PC-3 (cell line): ENCODE results near the gene SMYD1. TPM values are rescaled to one million over a fixed set of nuclear protein-coding genes. Genes with fewer than 3 reads are reported as not detected.

ENCODE experiments used
- ATAC-seq: fragments of 200-7000 bp; cut with Tn5 transposase; 2 replicates; pipeline ENCODE4 v1.9.1; 2020; ENCODE audit warnings: mild to moderate bottlenecking, moderate library complexity
- BruUV-seq: library from RNA; stranded (reverse); fragments of 400-500 nt; replicated peaks from 2 replicates; lab custom pipeline; 2021; lab: Mats Ljungman, UMichigan
- CTCF ChIA-PET: fragments of 300-600 bp; sonication (Branson Sonifier 250); formaldehyde crosslinking; loops from one replicate; lab custom pipeline; 2022; ENCODE audit warnings: antibody characterized with exemption; lab: Charles Lee
- POLR2A ChIA-PET: fragments of 300-600 bp; sonication (Branson Sonifier 250); formaldehyde crosslinking; loops from one replicate; lab custom pipeline; 2022; ENCODE audit warnings: antibody characterized with exemption; ENCODE audit not compliant: unreplicated experiment; lab: Charles Lee
- DNase-seq: peaks from one replicate; pipeline ENCODE4 v3.0.0-alpha.2; 2015
- H2AFZ ChIP-seq: fragments of 300-600 bp; sonication (generic); 2 replicates; pipeline ENCODE4 v1.6.0; 2016; ENCODE audit warnings: antibody characterized with exemption, low read length
- H3F3A ChIP-seq: fragments of 300-600 bp; sonication (generic); one replicate; pipeline ENCODE4 v1.6.0; 2017; ENCODE audit warnings: antibody characterized with exemption, low read length, control low read depth, mild to moderate bottlenecking; ENCODE audit not compliant: unreplicated experiment
- H3K27ac ChIP-seq: fragments of 300-600 bp; sonication (generic); 2 replicates; pipeline ENCODE4 v1.5.1; 2016; ENCODE audit warnings: mild to moderate bottlenecking, low read length
- H3K27me3 ChIP-seq: fragments of 300-600 bp; sonication (generic); 2 replicates; pipeline ENCODE4 v1.6.1; 2016; ENCODE audit warnings: low read length, mixed read lengths
- H3K36me3 ChIP-seq: fragments of 300-600 bp; sonication (generic); 2 replicates; pipeline ENCODE4 v1.6.1; 2016; ENCODE audit warnings: low read depth, mixed run types, low read length, mixed read lengths
- H3K4me1 ChIP-seq: fragments of 300-600 bp; sonication (generic); 2 replicates; pipeline ENCODE4 v1.5.1; 2016; ENCODE audit warnings: low read length; ENCODE audit not compliant: insufficient read depth
- H3K4me2 ChIP-seq: fragments of 300-600 bp; sonication (generic); 2 replicates; pipeline ENCODE4 v1.6.0; 2016; ENCODE audit warnings: low read length
- H3K4me3 ChIP-seq: fragments of 300-600 bp; sonication (generic); 2 replicates; pipeline ENCODE4 v1.5.1; 2016; ENCODE audit warnings: mild to moderate bottlenecking, low read length, mixed read lengths
- H3K79me2 ChIP-seq: fragments of 300-600 bp; sonication (generic); 2 replicates; pipeline ENCODE4 v1.6.1; 2017; ENCODE audit warnings: low read length, mixed read lengths
- H3K9ac ChIP-seq: fragments of 300-600 bp; sonication (generic); 2 replicates; pipeline ENCODE4 v1.6.0; 2016; ENCODE audit warnings: mild to moderate bottlenecking, low read length
- H3K9me2 ChIP-seq: fragments of 300-600 bp; sonication (generic); replicated peaks from 2 replicates; pipeline ENCODE4 v1.6.1; 2016; ENCODE audit warnings: mixed run types, low read length, mixed read lengths
- H3K9me3 ChIP-seq: fragments of 300-600 bp; sonication (generic); 2 replicates; pipeline ENCODE4 v1.6.1; 2016; ENCODE audit warnings: low read length, mixed read lengths
- H4K20me1 ChIP-seq: fragments of 300-600 bp; sonication (generic); 2 replicates; pipeline ENCODE4 v1.6.1; 2016; ENCODE audit warnings: low read length, mixed read lengths
- EZH2 ChIP-seq: fragments of 300-600 bp; sonication (generic); IDR thresholded peaks from one replicate; pipeline ENCODE4 v1.6.1; 2017; ENCODE audit warnings: antibody characterized with exemption, mild to moderate bottlenecking, low read length; ENCODE audit not compliant: unreplicated experiment
- EZH2phosphoT487 ChIP-seq: fragments of 300-600 bp; sonication (generic); IDR thresholded peaks from 2 replicates; pipeline ENCODE4 v1.6.1; 2018; ENCODE audit warnings: mild to moderate bottlenecking, antibody characterized with exemption, low read length, borderline replicate concordance
- intact Hi-C: fragments of 100-400 bp; cut with micrococcal nuclease; formaldehyde crosslinking; loops from 2 replicates; pipeline ENCODE4 v1.9.0; 2023
- total RNA-seq: library from RNA; depleted of rRNA; stranded (reverse); fragments of >200 nt; gene quantifications from 2 replicates; pipeline ENCODE4 v1.2.3, GENCODE V29; 2014
- TF ChIP-seq, protein P1 (sequence below): fragments of 300-600 bp; sonication (generic); conservative IDR thresholded peaks from 2 replicates; pipeline ENCODE4 v1.5.1; 2017; ENCODE audit warnings: antibody characterized with exemption, low read depth, mild to moderate bottlenecking, low read length

The SMYD1 gene
- total RNA-seq, 1 experiment from 2014 or later: not detected

DNA sequence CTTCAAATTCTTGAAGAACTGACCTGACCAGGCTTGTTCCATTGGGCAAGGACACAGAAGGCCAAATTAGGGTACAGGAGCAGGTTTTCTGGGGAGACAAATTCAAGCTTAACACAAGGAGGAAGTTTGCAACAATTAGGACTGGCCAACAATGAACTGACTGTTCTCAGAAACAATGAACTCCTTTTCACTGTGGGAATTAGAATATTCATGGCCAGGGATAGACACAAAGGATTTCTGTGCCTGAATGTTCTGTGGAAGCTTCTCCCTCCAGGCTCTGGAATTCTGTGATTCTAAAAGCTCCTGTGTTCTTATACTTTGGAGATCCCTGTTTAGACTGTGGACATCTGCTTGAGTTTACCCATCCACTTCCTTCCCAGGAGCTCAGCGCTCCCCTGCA is 15.2 kb downstream of the SMYD1 start:
- H3F3A ChIP-seq: no peaks in the 10 kb centered on the region
- CTCF ChIA-PET: interaction anchor here (1.5 kb wide), 1 partner anchor 22 kb away, joined by 6 read pairs; no protein-coding TSS in a partner anchor

DNA sequence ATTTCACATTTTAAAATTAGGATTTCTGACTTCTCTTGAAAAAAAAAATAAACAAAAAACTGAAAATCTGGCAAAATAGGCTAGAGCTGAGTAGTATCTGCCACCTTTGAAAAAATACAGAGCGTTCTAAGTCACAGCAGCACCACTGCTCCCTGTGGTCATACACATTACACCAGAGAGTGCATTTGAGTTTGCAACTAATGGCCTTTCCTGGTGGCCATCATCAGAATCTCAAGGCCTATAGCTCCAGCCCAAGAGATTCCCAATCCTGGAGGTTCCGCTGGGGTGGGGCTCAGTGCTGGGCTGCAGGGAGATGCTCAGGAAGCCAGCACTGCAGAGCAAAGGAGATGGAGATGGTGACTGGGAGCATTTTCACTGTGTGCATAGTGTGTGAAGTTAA is 17.5 kb downstream of the SMYD1 start:
- Histone ChIP-seq H3K36me3 (no peaks in the 10 kb centered on the region), H4K20me1 (no peaks in the 10 kb centered on the region), H3K4me3 (no peak overlapping the region), H3K4me1 (no peaks in the 10 kb centered on the region), H3K9ac (no peak overlapping the region), H3K79me2 (no peaks in the 10 kb centered on the region), H3K9me2 (no peaks in the 10 kb centered on the region), H3K27ac (no peak overlapping the region), H3K4me2 (no peak overlapping the region), H3K27me3 (no peaks in the 10 kb centered on the region), H2AFZ (no peak overlapping the region), H3K9me3 (no peaks in the 10 kb centered on the region), H3F3A (no peaks in the 10 kb centered on the region)
- ATAC-seq: no peak; the same call in 1 of the 2 replicates
- DNase-seq: no peak
- intact Hi-C loops: no loop called here
- ChIA-PET CTCF (no interaction called here), POLR2A (no interaction called here)
- BruUV-seq: no TSS peak
- TF ChIP-seq, protein P1, sequence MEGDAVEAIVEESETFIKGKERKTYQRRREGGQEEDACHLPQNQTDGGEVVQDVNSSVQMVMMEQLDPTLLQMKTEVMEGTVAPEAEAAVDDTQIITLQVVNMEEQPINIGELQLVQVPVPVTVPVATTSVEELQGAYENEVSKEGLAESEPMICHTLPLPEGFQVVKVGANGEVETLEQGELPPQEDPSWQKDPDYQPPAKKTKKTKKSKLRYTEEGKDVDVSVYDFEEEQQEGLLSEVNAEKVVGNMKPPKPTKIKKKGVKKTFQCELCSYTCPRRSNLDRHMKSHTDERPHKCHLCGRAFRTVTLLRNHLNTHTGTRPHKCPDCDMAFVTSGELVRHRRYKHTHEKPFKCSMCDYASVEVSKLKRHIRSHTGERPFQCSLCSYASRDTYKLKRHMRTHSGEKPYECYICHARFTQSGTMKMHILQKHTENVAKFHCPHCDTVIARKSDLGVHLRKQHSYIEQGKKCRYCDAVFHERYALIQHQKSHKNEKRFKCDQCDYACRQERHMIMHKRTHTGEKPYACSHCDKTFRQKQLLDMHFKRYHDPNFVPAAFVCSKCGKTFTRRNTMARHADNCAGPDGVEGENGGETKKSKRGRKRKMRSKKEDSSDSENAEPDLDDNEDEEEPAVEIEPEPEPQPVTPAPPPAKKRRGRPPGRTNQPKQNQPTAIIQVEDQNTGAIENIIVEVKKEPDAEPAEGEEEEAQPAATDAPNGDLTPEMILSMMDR: no peak
- TF ChIP-seq EZH2 (no peak), EZH2phosphoT487 (no peak)

More for the DNA sequence above, 15.2 kb downstream of the SMYD1 start:
- POLR2A ChIA-PET: no interaction called here
- Histone ChIP-seq H3K79me2 (no peaks in the 10 kb centered on the region), H3K9ac (no peak overlapping the region), H3K27me3 (no peaks in the 10 kb centered on the region), H3K36me3 (no peaks in the 10 kb centered on the region), H3K4me2 (no peak overlapping the region), H3K4me3 (no peak overlapping the region), H3K9me2 (no peaks in the 10 kb centered on the region), H4K20me1 (no peaks in the 10 kb centered on the region), H3K9me3 (no peaks in the 10 kb centered on the region), H3K4me1 (no peaks in the 10 kb centered on the region), H2AFZ (no peak overlapping the region), H3K27ac (no peak overlapping the region)
- ATAC-seq (no peak), DNase-seq (no peak)
- no TSS peak for BruUV-seq
- intact Hi-C loops: no loop called here
- TF ChIP-seq EZH2 (no peak), EZH2phosphoT487 (no peak)
- TF ChIP-seq, protein P1: no peak

DNA sequence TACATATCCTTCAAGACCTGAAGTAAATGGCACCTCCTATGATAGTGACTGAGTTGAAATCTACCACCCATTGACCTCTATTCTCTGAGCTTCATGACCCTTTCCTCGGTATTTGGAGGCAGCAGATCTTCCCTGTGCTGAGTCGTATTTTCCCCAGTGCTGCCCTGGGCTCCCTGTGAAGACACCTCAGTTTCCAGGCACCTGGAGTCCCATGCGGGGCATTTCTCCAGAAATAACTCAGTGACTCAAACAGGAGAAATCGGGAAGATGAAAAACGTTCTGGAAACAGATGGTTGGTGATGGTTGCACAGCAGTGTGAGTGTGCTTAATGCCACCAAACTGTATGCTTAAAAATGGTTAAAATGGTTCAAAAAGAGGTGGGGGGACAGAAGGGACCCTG is 18.0 kb downstream of the SMYD1 start:
- Histone ChIP-seq H3K36me3 (no peaks in the 10 kb centered on the region), H3K4me2 (no peak overlapping the region), H3F3A (no peaks in the 10 kb centered on the region), H3K27ac (no peak overlapping the region), H3K27me3 (no peaks in the 10 kb centered on the region), H3K9me2 (no peaks in the 10 kb centered on the region), H3K9me3 (no peaks in the 10 kb centered on the region), H2AFZ (no peak overlapping the region), H3K9ac (no peak overlapping the region), H3K79me2 (no peaks in the 10 kb centered on the region), H3K4me1 (no peaks in the 10 kb centered on the region), H3K4me3 (no peak overlapping the region), H4K20me1 (no peaks in the 10 kb centered on the region)
- DNase-seq (no peak), ATAC-seq (no peak)
- no TSS peak for BruUV-seq
- ChIA-PET POLR2A (no interaction called here), CTCF (no interaction called here)
- intact Hi-C loops: no loop called here
- TF ChIP-seq, protein P1: no peak
- TF ChIP-seq EZH2phosphoT487 (no peak), EZH2 (no peak)
